HG02623 (cell line): ENCODE measurements around the gene KLF7.

Source experiments
- ATAC-seq: cut with Tn5 transposase; IDR thresholded peaks from one replicate; pipeline ENCODE4 v1.9.1; 2021; ENCODE audit warnings: moderate library complexity; ENCODE audit not compliant: unreplicated experiment

Gene KLF7

DNA sequence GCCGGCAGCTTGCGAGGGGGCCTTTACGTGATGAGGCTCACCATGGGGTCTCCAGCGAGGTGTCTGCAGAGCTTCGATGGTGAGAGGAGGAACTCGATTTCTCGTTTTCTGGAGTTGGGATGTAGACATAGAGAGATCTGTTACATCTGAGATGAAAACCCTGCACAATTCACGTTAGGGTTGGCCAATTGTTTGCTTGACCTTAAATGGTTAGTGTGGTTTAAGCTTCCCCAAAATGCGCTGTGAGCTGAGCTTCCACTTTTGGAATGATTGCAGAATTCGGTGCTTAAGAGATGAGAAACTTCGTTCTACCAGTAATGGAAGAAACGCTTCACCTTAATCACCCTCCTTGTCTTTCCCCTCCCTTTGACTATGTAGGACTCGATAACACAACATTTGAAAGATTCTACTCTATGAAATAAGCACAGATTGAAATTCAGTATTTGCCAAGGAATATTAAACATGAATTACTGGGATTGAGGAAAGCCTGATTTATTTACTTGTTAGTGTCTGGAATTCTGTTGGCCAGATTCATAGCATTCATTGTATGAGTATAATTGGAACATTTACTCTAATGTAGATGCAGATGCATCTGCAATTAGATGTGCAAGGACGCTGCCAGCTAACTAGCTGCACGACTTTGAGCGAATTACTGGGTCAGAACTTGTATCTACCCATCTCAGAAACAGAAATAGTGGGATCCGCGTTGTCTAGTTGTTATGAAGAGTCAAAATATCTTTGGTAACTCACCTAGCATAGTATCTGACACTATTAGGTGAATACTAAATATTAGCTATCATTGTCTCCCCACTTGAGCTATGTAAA, 1.6 kb upstream of the KLF7 start:
- ATAC-seq, result no peak

DNA sequence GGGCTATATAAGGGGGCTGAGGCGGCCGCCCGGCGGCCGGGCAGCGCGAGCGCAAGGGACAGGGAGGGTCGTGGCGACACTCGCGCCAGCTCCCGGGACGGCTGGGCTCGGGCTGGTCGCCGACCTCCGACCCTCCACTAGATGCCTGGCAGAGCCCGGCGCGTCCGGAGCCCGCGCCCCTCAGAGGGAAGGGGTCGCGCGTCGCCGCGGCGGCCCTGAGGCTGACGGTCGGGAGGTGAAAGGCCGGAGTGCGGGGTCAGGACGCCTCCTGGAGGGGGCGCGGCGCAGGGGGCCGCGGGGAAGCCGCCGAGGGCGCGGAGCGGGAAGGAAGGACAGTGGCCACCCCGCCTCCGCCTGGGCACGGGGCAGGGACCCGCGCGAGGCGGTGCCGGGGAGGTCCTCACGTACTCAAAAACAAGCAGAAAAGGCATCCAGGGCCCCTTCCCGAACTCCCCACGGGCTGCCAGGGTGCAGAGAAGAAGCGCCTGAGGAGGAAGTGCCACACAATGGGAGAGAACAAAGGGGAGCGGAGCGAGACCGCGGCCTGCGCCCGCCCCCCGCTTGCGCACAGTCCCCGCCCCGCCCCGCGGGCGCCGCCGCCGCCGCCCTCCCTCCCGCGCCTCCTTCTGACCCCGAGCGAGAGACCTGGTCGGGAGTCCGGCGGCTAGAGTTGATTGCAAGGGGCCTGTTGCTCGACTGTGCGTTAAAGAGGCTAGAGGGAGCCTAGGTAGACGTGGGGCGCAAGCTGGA, 776 bp upstream of the KLF7 start:
- ATAC-seq, result peak; percentile 42

DNA sequence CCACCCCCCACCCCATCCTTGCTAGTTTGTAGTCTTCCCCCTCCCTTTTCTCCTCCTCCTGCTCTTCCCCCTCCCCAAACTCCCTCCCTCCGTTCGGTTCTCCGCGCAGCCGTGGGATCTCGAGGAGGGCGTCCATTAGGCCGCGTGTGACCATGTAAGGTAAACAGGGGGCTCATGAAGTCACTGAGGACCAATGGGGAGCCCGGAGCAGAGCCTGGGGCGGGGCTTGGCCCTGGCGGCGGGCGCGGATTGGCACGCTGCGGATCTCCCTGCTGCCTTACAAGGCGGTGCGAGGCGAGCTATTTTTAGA, 246 bp upstream of the KLF7 start:
- ATAC-seq, result peak; percentile 95

- no peak for ATAC-seq
These were observed 1.5 kb downstream of the KLF7 start for GRCh38 chr2:207164006-207164831.

DNA sequence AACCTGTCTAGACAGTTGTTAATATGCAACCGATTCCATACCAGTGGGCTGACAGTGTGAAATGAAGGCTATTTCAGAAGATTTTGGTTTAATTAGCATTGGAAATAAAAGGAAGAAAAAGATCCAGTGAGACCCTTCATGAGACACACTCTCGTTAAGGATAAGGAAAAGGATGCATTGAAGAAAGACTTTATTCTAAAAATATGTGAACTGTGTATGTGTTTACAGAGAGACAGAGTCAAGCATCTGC, 2.1 kb downstream of the KLF7 start:
- ATAC-seq, result no peak

- ATAC-seq, result no peak
These were observed 2.5 kb downstream of the KLF7 start for GRCh38 chr2:207163053-207163755.

- no peak for ATAC-seq
These were observed 3.4 kb downstream of the KLF7 start for GRCh38 chr2:207162316-207162715.

GRCh38 chr2:207161247-207162123, 4.3 kb downstream of the KLF7 start:
- no peak for ATAC-seq

DNA sequence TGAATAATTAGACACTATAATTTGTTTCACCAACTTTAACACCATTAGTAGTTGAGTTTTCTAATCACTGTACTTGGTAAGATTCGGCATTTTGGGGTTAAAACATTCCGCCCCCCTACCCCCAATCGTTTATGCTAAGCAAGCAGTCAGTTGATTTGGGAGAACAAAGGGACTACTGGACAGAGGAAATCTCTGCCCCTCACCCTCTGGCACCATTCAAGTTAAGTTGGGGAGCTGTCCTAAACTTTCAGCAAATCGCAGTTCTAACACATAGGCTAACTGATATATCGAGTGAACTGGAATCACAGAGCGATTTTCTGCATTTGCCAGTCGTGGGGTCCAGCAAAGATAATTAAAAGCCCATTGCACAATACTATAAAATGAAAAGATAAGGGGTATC, 5.6 kb downstream of the KLF7 start:
- ATAC-seq, result no peak

GRCh38 chr2:207159002-207159401, 6.7 kb downstream of the KLF7 start:
- ATAC-seq, result no peak

- ATAC-seq, result no peak
These were observed 8.0 kb downstream of the KLF7 start for GRCh38 chr2:207157731-207158130.

GRCh38 chr2:207157162-207157481, 8.6 kb downstream of the KLF7 start:
- no peak for ATAC-seq

GRCh38 chr2:207156451-207157161, 9.1 kb downstream of the KLF7 start:
- ATAC-seq, result peak; percentile 58

- ATAC-seq, result no peak
These were observed 10.0 kb downstream of the KLF7 start for GRCh38 chr2:207155516-207156444.

DNA sequence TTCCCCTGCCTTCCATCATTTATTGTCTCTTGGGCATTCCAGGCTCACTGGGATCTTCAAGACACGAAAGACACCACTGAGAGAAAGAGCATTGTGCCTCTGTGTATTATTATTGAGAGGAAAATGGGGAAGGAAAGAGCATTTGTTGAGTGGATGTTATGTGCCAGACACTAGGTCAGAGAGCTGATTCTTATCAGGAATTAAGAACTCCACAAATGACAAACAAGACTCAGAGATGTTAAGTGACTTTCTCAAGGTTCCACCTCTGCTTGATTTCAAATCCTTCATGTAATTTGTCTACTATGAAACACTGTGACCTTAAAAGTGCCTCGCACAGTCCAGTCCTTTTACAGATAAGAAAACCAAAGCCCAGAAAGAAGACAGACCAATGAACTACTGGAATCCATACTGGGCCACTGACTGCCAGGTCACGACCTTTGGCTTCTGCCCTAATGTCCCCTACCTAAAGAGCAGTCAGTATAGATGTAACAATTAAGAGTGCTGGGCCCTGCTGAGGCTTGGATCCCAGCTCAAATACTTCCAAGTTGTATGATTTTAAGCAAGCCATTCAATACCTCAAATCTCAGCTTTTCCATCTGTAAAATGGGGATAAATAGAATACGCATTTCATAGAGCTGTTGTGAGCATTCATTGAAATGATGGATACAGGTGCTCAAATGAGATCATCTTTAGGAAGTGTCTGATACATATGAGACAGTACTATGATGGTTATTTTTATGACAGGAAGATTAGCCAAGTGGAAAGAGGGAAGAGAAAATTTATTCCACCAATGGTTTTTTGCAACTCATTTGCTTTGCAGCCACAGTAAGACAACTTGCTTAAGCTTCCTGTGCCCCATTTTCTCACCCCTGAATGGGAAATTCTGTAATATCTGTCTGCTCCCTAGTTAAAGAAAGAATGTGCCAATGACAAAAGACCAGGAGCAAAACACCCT, 10.9 kb downstream of the KLF7 start:
- ATAC-seq, result no peak

GRCh38 chr2:207153266-207153975, 12.3 kb downstream of the KLF7 start:
- no peak for ATAC-seq

GRCh38 chr2:207151048-207151447, 14.7 kb downstream of the KLF7 start:
- ATAC-seq, result no peak
